Measurements from ENCODE around the gene CFAP54.

- TF ChIP-seq, protein P1, sequence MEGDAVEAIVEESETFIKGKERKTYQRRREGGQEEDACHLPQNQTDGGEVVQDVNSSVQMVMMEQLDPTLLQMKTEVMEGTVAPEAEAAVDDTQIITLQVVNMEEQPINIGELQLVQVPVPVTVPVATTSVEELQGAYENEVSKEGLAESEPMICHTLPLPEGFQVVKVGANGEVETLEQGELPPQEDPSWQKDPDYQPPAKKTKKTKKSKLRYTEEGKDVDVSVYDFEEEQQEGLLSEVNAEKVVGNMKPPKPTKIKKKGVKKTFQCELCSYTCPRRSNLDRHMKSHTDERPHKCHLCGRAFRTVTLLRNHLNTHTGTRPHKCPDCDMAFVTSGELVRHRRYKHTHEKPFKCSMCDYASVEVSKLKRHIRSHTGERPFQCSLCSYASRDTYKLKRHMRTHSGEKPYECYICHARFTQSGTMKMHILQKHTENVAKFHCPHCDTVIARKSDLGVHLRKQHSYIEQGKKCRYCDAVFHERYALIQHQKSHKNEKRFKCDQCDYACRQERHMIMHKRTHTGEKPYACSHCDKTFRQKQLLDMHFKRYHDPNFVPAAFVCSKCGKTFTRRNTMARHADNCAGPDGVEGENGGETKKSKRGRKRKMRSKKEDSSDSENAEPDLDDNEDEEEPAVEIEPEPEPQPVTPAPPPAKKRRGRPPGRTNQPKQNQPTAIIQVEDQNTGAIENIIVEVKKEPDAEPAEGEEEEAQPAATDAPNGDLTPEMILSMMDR (IDR thresholded peaks at IDR 0.05), result no peak
- no peak for TF ChIP-seq POLR2A (IDR thresholded peaks at IDR 0.05)
- TF ChIP-seq POLR2AphosphoS5 (IDR thresholded peaks at IDR 0.05), result no peak
Measured at GRCh38 chr12:96487634-96488033, 1.7 kb upstream of the CFAP54 start.

All from suprapubic skin (tissue), 4 donors.